ENCODE data around the gene NPSR1.
"Not testable (repeated sequence)": the region's sequence is repeated elsewhere in the genome, so short reads cannot be mapped to it uniquely, and the experiment has no call there.

DNA sequence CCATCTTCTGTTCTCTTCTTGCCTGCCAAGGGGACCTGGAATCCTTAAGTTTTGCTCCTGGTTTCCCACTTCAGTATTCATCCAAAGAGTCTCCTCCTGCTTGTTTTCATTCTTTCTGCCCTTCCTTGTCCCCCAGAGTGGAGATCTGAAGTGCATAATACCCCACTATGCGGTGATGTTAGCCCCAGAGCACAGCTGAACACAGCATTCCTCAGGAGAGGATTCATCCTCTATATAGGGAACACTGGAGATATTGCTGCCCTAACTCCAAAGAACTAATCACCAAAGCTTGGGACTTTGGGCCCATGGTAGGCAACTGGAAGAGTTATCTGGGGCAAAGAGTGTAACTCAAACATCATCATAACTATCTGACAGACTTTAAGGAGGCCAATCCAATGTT is 201.3 kb downstream of the NPSR1 start:
- TF ChIP-seq, protein P1, sequence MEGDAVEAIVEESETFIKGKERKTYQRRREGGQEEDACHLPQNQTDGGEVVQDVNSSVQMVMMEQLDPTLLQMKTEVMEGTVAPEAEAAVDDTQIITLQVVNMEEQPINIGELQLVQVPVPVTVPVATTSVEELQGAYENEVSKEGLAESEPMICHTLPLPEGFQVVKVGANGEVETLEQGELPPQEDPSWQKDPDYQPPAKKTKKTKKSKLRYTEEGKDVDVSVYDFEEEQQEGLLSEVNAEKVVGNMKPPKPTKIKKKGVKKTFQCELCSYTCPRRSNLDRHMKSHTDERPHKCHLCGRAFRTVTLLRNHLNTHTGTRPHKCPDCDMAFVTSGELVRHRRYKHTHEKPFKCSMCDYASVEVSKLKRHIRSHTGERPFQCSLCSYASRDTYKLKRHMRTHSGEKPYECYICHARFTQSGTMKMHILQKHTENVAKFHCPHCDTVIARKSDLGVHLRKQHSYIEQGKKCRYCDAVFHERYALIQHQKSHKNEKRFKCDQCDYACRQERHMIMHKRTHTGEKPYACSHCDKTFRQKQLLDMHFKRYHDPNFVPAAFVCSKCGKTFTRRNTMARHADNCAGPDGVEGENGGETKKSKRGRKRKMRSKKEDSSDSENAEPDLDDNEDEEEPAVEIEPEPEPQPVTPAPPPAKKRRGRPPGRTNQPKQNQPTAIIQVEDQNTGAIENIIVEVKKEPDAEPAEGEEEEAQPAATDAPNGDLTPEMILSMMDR (IDR thresholded peaks at IDR 0.05; ENCODE audit: low read depth, low read length, missing input control), result not testable (repeated sequence)
- TF ChIP-seq, protein P2, sequence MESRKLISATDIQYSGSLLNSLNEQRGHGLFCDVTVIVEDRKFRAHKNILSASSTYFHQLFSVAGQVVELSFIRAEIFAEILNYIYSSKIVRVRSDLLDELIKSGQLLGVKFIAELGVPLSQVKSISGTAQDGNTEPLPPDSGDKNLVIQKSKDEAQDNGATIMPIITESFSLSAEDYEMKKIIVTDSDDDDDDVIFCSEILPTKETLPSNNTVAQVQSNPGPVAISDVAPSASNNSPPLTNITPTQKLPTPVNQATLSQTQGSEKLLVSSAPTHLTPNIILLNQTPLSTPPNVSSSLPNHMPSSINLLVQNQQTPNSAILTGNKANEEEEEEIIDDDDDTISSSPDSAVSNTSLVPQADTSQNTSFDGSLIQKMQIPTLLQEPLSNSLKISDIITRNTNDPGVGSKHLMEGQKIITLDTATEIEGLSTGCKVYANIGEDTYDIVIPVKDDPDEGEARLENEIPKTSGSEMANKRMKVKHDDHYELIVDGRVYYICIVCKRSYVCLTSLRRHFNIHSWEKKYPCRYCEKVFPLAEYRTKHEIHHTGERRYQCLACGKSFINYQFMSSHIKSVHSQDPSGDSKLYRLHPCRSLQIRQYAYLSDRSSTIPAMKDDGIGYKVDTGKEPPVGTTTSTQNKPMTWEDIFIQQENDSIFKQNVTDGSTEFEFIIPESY (IDR thresholded peaks at IDR 0.05), result not testable (repeated sequence)
- not testable (repeated sequence) for TF ChIP-seq TAF1 (conservative IDR thresholded peaks at IDR 0.05); JUND (IDR thresholded peaks at IDR 0.05); RXRA (IDR thresholded peaks at IDR 0.05); RAD21 (IDR thresholded peaks at IDR 0.05); SP1 (IDR thresholded peaks at IDR 0.05); EGR1 (IDR thresholded peaks at IDR 0.05; ENCODE audit: low read depth in 2 of 2)
- TF ChIP-seq, protein P3, sequence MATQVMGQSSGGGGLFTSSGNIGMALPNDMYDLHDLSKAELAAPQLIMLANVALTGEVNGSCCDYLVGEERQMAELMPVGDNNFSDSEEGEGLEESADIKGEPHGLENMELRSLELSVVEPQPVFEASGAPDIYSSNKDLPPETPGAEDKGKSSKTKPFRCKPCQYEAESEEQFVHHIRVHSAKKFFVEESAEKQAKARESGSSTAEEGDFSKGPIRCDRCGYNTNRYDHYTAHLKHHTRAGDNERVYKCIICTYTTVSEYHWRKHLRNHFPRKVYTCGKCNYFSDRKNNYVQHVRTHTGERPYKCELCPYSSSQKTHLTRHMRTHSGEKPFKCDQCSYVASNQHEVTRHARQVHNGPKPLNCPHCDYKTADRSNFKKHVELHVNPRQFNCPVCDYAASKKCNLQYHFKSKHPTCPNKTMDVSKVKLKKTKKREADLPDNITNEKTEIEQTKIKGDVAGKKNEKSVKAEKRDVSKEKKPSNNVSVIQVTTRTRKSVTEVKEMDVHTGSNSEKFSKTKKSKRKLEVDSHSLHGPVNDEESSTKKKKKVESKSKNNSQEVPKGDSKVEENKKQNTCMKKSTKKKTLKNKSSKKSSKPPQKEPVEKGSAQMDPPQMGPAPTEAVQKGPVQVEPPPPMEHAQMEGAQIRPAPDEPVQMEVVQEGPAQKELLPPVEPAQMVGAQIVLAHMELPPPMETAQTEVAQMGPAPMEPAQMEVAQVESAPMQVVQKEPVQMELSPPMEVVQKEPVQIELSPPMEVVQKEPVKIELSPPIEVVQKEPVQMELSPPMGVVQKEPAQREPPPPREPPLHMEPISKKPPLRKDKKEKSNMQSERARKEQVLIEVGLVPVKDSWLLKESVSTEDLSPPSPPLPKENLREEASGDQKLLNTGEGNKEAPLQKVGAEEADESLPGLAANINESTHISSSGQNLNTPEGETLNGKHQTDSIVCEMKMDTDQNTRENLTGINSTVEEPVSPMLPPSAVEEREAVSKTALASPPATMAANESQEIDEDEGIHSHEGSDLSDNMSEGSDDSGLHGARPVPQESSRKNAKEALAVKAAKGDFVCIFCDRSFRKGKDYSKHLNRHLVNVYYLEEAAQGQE (IDR thresholded peaks at IDR 0.05), result not testable (repeated sequence)
- TF ChIP-seq, protein P4, sequence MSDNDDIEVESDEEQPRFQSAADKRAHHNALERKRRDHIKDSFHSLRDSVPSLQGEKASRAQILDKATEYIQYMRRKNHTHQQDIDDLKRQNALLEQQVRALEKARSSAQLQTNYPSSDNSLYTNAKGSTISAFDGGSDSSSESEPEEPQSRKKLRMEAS (IDR thresholded peaks at IDR 0.05), result not testable (repeated sequence)
